ENCODE data around the gene KLK4. TPM values are rescaled to one million over a fixed set of nuclear protein-coding genes. Genes with fewer than 3 reads are reported as not detected.

KLK4 gene
- total and polyA plus RNA-seq, 2 donors (not counting 3 experiments of a cell fraction or from before 2014, with no cell fraction given), result not detected

- dilution Hi-C loops (cut with MboI; ENCODE audit: extremely low pct_ligation_motif_present, low sequenced_read_pairs), result no loop called here
- H3K4me2 ChIP-seq (ENCODE audit: insufficient read depth, low read length), result no peak overlapping the region
- no peak for DNase-seq (ENCODE audit: low read depth, low spot score)
- H3K4me3 ChIP-seq (replicated peaks in 1 of 3; ENCODE audit: insufficient read depth in 1 of 3, low read depth in 1 of 3, low read length in 3 of 3), result no peak overlapping the region
- H2AFZ ChIP-seq (ENCODE audit: low read depth, low read length), result no peak overlapping the region
- H3K79me2 ChIP-seq (ENCODE audit: control insufficient read depth, insufficient read depth, low read length), result no peaks in the 10 kb centered on the region
- intact Hi-C loops (cut with micrococcal nuclease), result no loop called here
- BruUV-seq (replicated peaks), result no TSS peak
- POLR2A ChIA-PET, result no interaction called here
- no peaks in the 10 kb centered on the region for H3K9me1 ChIP-seq (replicated peaks; ENCODE audit: control insufficient read depth, extremely low read depth, insufficient read depth, low read length)
- no peaks in the 10 kb centered on the region for H4K20me1 ChIP-seq (replicated peaks; ENCODE audit: control insufficient read depth, extremely low read depth, insufficient read depth, low read length)
- CTCF ChIA-PET, result no interaction called here
- H3K9ac ChIP-seq (replicated peaks; ENCODE audit: extremely low read depth, insufficient read depth, low read length), result no peak overlapping the region
- H3K27ac ChIP-seq (ENCODE audit: insufficient read depth, low read depth, low read length), result no peak overlapping the region
- no peaks in the 10 kb centered on the region for H3K4me1 ChIP-seq (ENCODE audit: control insufficient read depth, extremely low read depth, insufficient read depth, low read length)
- no peaks in the 10 kb centered on the region for H3K9me3 ChIP-seq (replicated peaks; ENCODE audit: control insufficient read depth, insufficient read depth, low read length)
- no peak for TF ChIP-seq POLR2AphosphoS5 (IDR thresholded peaks at IDR 0.05; ENCODE audit: insufficient read depth, low read depth, low read length)
- no peak for TF ChIP-seq FOS (IDR thresholded peaks at IDR 0.05; ENCODE audit: borderline replicate concordance, insufficient read depth, low read length)
- no peak for TF ChIP-seq MYC (IDR thresholded peaks at IDR 0.05; ENCODE audit: low read depth, low read length)
- no peak for TF ChIP-seq POLR2A (IDR thresholded peaks at IDR 0.05; ENCODE audit: low read depth, low read length)
- TF ChIP-seq GATA2 (IDR thresholded peaks at IDR 0.05; ENCODE audit: insufficient read depth, insufficient read length, low read depth, low read length), result no peak
- no peak for TF ChIP-seq EZH2 (IDR thresholded peaks at IDR 0.05; ENCODE audit: borderline replicate concordance, low read depth, low read length, severe bottlenecking)
- TF ChIP-seq JUN (IDR thresholded peaks at IDR 0.05; ENCODE audit: borderline replicate concordance, insufficient read depth, insufficient read length, low read depth), result no peak
- no peak for TF ChIP-seq MAX (IDR thresholded peaks at IDR 0.05; ENCODE audit: insufficient read depth, insufficient read length)
- TF ChIP-seq CTCF (IDR thresholded peaks at IDR 0.05; ENCODE audit: extremely low read depth in 1 of 2, insufficient read depth in 1 of 2, low read depth in 1 of 2, low read length in 2 of 2), result no peak
- no peak for FAIRE-seq
- no peaks in the 10 kb centered on the region for H3K36me3 ChIP-seq (ENCODE audit: control insufficient read depth in 2 of 2, extremely low read depth in 1 of 2, insufficient read depth in 2 of 2, low read length in 2 of 2)
- H3K27me3 ChIP-seq (ENCODE audit: control insufficient read depth in 2 of 2, insufficient read depth in 2 of 2, low read length in 2 of 2), result peaks cover 0 to 2% of the 10 kb centered on the region in 2 experiments
These were observed 37.0 kb downstream of the KLK4 start for GRCh38 chr19:50874211-50874610.
